Mesenteric fat pad (tissue), 1 donor: ENCODE results near the gene CD44. TPM values are rescaled to one million over a fixed set of nuclear protein-coding genes. Genes with fewer than 3 reads are reported as not detected.
"Not testable (repeated sequence)": the region's sequence is repeated elsewhere in the genome, so short reads cannot be mapped to it uniquely, and the experiment has no call there.

Source experiments
- DNase-seq: peaks from one replicate; pipeline ENCODE4 v3.0.0-alpha.2; 2020; ENCODE audit warnings: low spot score
- total RNA-seq: library from RNA; stranded (reverse); fragmentation: NEBNext Ultra II Directional; extraction: Animal tissue kit (Norgen Biotek cat#: 25700); gene quantifications from one replicate; pipeline ENCODE4 v1.2.1, GENCODE V29; 2021
- donor health status: DM: yes; HTN: yes; CAD: no.

CD44 gene
- total RNA-seq, 1 donor from 2014 or later, result 280 TPM

GRCh38 chr11:35207471-35208403, 68.8 kb downstream of the CD44 start:
- DNase-seq, result no peak

- no peak for DNase-seq
Observed at GRCh38 chr11:35208795-35209194, 69.8 kb downstream of the CD44 start.

GRCh38 chr11:35210876-35211546, 72.0 kb downstream of the CD44 start:
- DNase-seq, result no peak

GRCh38 chr11:35211952-35212351, 73.0 kb downstream of the CD44 start:
- DNase-seq, result no peak

GRCh38 chr11:35214226-35214770, 75.3 kb downstream of the CD44 start:
- no peak for DNase-seq

GRCh38 chr11:35214792-35215193, 75.8 kb downstream of the CD44 start:
- DNase-seq, result no peak

DNA sequence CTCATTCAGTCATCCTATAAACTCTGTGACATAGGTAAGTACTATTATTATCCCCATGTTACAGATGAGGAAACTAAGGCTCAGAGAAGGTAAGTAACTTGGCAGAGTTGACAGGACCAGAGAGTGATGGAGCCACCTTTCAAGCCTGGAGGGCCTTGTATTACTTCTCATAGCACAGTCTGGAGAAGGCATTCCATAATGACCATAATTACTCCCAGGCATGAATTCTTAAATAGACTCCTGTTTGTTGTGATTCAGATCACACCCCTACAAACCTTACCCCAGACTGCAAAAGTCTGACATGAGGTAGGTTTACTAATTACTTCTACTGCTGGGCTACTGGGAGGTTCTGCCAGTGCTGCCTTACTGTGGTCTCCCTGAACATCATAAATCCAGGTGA, 77.0 kb downstream of the CD44 start:
- no peak for DNase-seq

- DNase-seq, result no peak
Observed at GRCh38 chr11:35216962-35217678, 78.1 kb downstream of the CD44 start.

- no peak for DNase-seq
Observed at GRCh38 chr11:35218956-35219355, 80.0 kb downstream of the CD44 start.

DNA sequence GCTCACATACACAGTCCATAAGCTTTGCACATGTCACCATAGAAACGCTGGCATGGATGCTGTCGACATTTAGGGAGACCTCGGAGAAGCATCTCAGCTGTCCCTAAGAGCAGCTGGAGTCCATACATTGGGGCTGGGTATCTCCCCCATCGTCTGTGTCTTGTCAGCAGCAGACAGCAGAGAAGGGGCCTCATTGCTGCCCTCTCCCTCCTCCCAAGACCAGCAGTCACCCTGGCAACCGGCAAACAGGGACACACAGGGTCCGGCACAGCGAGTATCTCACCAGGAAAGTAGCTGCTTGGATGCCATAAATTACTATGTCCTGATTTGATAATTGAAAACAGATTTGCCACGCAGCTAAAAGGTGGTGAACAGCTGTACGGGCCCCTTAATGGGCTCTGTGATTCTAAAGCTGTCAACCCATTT, 84.4 kb downstream of the CD44 start:
- DNase-seq, result no peak

- no peak for DNase-seq
Observed at GRCh38 chr11:35223991-35224390, 85.0 kb downstream of the CD44 start.

DNA sequence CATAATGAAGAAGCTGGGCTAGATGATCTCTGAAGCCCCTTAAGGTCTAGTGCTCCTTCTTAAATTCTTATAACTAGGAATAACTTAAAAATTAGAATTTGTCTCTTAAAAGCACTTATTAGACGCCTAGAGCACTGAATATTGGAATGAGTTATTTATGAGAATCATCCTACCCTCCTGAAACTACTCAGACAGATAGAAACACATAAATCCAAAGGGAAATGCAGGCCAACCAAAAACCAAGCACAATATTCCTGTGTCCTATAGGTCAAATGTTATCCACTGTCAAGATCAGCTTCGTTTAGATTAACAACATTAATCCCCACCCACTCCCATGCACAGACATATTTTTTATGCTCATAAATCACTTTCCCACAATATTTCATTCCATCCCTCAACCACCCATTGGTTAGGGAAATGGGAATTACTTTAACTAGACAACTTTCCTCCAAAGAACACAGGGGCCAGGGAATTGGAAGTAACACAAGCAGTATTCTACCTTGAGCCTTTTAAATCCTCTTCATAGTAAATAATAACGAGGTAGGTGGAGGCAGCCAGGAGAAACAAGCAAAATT, 87.1 kb downstream of the CD44 start:
- DNase-seq, result no peak

DNA sequence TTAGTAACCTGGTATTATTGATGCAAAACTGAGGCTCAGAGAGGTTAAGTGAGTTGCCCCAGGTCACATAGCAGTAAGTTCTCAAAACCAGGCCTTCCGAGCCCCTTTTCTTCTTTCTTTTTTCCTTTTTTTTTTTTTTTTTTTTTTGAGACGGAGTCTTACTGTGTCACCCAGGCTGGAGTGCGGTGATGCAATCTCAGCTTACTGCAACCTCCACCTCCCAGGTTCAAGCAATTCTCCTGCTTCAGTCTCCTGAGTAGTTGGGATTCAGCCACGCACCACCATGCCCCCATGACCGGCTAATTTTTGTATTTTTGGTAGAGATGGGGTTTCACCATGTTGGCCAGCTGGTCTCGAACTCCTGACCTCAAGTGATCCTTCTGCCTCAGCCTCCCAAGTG, 87.8 kb downstream of the CD44 start:
- not testable (repeated sequence) for DNase-seq

- no peak for DNase-seq
Observed at GRCh38 chr11:35227576-35228327, 88.8 kb downstream of the CD44 start.

DNA sequence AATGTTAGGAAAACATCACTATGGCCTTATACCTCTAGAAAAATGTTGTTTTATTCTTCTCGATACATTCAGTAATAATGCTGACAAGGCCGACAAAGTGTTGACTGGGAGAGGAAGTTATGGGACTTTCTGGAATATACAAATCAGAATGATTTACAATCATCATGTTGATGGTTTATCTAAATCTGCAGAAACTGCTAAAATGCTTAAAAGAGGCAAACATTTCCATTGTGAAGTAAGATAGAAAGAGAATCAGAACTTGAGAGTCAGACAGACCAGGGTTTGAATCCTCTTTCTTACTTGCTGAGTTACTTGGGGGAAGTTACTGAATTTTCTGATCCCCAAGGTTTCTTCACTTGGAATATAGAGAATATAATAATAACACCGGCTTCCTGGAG, 89.4 kb downstream of the CD44 start:
- DNase-seq, result no peak

DNA sequence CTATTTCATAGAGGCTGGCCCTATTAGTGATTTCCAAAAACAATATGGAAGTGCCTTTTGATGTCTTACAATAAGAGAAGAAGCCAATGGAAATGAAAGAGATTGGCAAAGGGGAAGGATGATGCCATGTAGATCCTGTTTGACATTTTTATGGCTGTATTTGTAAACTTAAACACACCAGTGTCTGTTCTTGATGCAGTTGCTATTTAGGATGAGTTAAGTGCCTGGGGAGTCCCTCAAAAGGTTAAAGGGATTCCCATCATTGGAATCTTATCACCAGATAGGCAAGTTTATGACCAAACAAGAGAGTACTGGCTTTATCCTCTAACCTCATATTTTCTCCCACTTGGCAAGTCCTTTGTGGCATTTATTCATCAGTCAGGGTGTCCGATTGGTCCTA, 91.4 kb downstream of the CD44 start:
- DNase-seq, result no peak

- no peak for DNase-seq
Observed at GRCh38 chr11:35231076-35231860, 92.3 kb downstream of the CD44 start.

GRCh38 chr11:35232891-35233330, 93.9 kb downstream of the CD44 start:
- DNase-seq, result no peak

DNA sequence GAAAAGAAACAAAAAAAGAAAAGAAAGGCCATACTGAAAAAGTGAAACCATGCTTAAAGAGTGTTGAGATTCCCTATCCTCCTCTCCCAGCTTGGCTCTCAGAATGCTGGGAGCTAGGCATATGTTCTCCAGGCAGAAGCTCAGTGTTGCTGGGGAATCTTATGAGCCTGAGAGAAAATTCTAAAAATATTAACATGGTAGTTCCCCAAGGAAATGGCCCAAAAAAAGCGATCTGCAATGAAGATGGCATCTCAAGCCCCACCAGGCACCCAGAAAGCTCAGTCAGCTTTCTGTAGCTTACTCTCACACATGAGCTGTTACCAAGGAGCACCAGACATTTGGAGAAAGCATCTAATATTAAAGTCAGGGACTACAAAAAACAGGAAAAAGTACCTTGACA, 94.5 kb downstream of the CD44 start:
- no peak for DNase-seq
